H1 (cell line): ENCODE results near the gene ZBP1. TPM values are rescaled to one million over a fixed set of nuclear protein-coding genes. Genes with fewer than 3 reads are reported as not detected.
A peak's percentile ranks its signal among the peaks of the same experiment; 100 is the strongest.

Source experiments
- CTCF ChIA-PET: fragments of 300-600 bp; sonication (Branson Sonifier 250); formaldehyde crosslinking; loops from one replicate; lab custom pipeline; 2021; ENCODE audit not compliant: partially characterized antibody; lab: Charles Lee
- POLR2A ChIA-PET: fragments of 300-600 bp; sonication (Branson Sonifier 250); formaldehyde crosslinking; loops from one replicate; lab custom pipeline; 2021; ENCODE audit warnings: inconsistent platforms; ENCODE audit not compliant: partially characterized antibody; lab: Charles Lee
- DNase-seq, 2 experiments: peaks; one replicate each; pipeline versions ENCODE4 v3.0.0 to v3.0.0-alpha.2; 2010 to 2022; ENCODE audit warnings: low spot score in 2 of 2, low read depth in 1 of 2, mixed read lengths in 1 of 2
- FAIRE-seq: peaks from 2 replicates; lab custom pipeline; 2011; peaks lifted over from hg19 to GRCh38; lab: Jason Lieb, UNC
- H2AFZ ChIP-seq: 2 replicates; pipeline ENCODE4 v1.8.1; 2012; ENCODE audit warnings: low read length, inconsistent platforms
- H2AK5ac ChIP-seq: 2 replicates; pipeline ENCODE4 v1.6.1; 2013; ENCODE audit warnings: low read depth, low read length
- H2BK120ac ChIP-seq: replicated peaks from 2 replicates; pipeline ENCODE3; 2013; ENCODE audit warnings: low read depth, low read length, inconsistent platforms
- H2BK12ac ChIP-seq: 2 replicates; pipeline ENCODE4 v1.6.1; 2013; ENCODE audit warnings: low read depth, low read length
- H2BK15ac ChIP-seq: 2 replicates; pipeline ENCODE4 v1.6.1; 2013; ENCODE audit warnings: low read length
- H2BK20ac ChIP-seq: 2 replicates; pipeline ENCODE4 v1.6.1; 2013; ENCODE audit warnings: low read length
- H2BK5ac ChIP-seq: 2 replicates; pipeline ENCODE4 v1.6.1; 2013; ENCODE audit warnings: low read depth, low read length
- H3K14ac ChIP-seq: 2 replicates; pipeline ENCODE4 v1.6.1; 2013; ENCODE audit warnings: inconsistent platforms; ENCODE audit not compliant: insufficient read length
- H3K18ac ChIP-seq: 2 replicates; pipeline ENCODE4 v1.6.1; 2013; ENCODE audit warnings: low read length; ENCODE audit errors: extremely low read depth
- H3K23ac ChIP-seq: 2 replicates; pipeline ENCODE4 v1.6.1; 2013; ENCODE audit warnings: inconsistent platforms; ENCODE audit not compliant: insufficient read length
- H3K23me2 ChIP-seq: 2 replicates; pipeline ENCODE4 v1.6.1; 2013; ENCODE audit warnings: low read depth, low read length
- H3K27ac ChIP-seq: 2 replicates; pipeline ENCODE4 v1.6.1; 2011; ENCODE audit warnings: low read depth, low read length, inconsistent platforms
- H3K27me3 ChIP-seq, 4 experiments: replicated peaks in 1 of 4; 1 replicate in 1 of 4; 2 replicates in 3 of 4; pipeline versions ENCODE4 v1.6.1 to v1.8.1; 2011 to 2013; ENCODE audit warnings: low read length in 3 of 4, mild to moderate bottlenecking in 3 of 4, inconsistent platforms in 2 of 4, mixed read lengths in 2 of 4, moderate library complexity in 1 of 4; ENCODE audit not compliant: control insufficient read depth in 3 of 4, insufficient read depth in 3 of 4; ENCODE audit errors: extremely low read depth in 1 of 4
- H3K36me3 ChIP-seq, 4 experiments: 2 replicates each; pipeline versions ENCODE4 v1.6.1 to v1.8.1; 2011 to 2013; ENCODE audit warnings: mild to moderate bottlenecking in 4 of 4, low read length in 3 of 4, moderate library complexity in 2 of 4, control low read depth in 1 of 4, inconsistent platforms in 1 of 4; ENCODE audit not compliant: insufficient read depth in 4 of 4, control insufficient read depth in 2 of 4
- H3K4ac ChIP-seq: replicated peaks from 2 replicates; pipeline ENCODE3; 2013; ENCODE audit warnings: low read length, low read depth, mixed read lengths, inconsistent platforms; ENCODE audit not compliant: insufficient read length
- H3K4me1 ChIP-seq, 4 experiments: replicated peaks in 1 of 4; 1 replicate in 1 of 4; 2 replicates in 3 of 4; pipeline versions ENCODE4 v1.6.1 to v1.8.1; 2011 to 2013; ENCODE audit warnings: low read length in 3 of 4, inconsistent platforms in 2 of 4, mixed read lengths in 1 of 4; ENCODE audit not compliant: insufficient read depth in 4 of 4, control insufficient read depth in 3 of 4
- H3K4me2 ChIP-seq, 2 experiments: 2 replicates each; pipeline versions ENCODE4 v1.6.1 to v1.8.1; 2011 to 2013; ENCODE audit warnings: low read depth in 2 of 2, low read length in 2 of 2, control low read depth in 1 of 2, inconsistent platforms in 1 of 2, mild to moderate bottlenecking in 1 of 2; ENCODE audit not compliant: insufficient read depth in 1 of 2
- H3K4me3 ChIP-seq, 4 experiments: fragments of 200-600, 300-600 bp in 1 of 4; sonication (generic), shearing (Covaris generic), sonication (Bioruptor Twin) in 1 of 4; 2 replicates each; pipeline versions ENCODE4 v1.5.1 to v1.8.1; 2011 to 2016; ENCODE audit warnings: low read length in 4 of 4, low read depth in 3 of 4, control low read depth in 2 of 4, inconsistent platforms in 2 of 4, mild to moderate bottlenecking in 2 of 4, mixed read lengths in 1 of 4, moderate library complexity in 1 of 4; ENCODE audit not compliant: insufficient read depth in 2 of 4; ENCODE audit errors: extremely low read depth in 1 of 4
- H3K56ac ChIP-seq: replicated peaks from 2 replicates; pipeline ENCODE3; 2013; ENCODE audit warnings: low read depth, mild to moderate bottlenecking, mixed read lengths, low read length, inconsistent platforms; ENCODE audit not compliant: insufficient read length
- H3K79me1 ChIP-seq: 2 replicates; pipeline ENCODE4 v1.6.1; 2013; ENCODE audit warnings: low read depth, low read length, control low read depth
- H3K79me2 ChIP-seq, 2 experiments: 2 replicates each; pipeline versions ENCODE4 v1.6.1 to v1.8.1; 2012 to 2013; ENCODE audit warnings: low read length in 2 of 2, mild to moderate bottlenecking in 2 of 2, inconsistent platforms in 1 of 2; ENCODE audit not compliant: insufficient read depth in 2 of 2, control insufficient read depth in 1 of 2
- H3K9ac ChIP-seq, 4 experiments: replicated peaks in 1 of 4; 1 replicate in 1 of 4; 2 replicates in 3 of 4; pipeline versions ENCODE4 v1.6.1 to v1.8.1; 2011 to 2013; ENCODE audit warnings: low read depth in 3 of 4, low read length in 3 of 4, control low read depth in 2 of 4, mild to moderate bottlenecking in 2 of 4, moderate library complexity in 2 of 4, inconsistent platforms in 1 of 4; ENCODE audit errors: extremely low read depth in 1 of 4
- H3K9me3 ChIP-seq, 2 experiments: 2 replicates each; pipeline versions ENCODE4 v1.6.1 to v1.8.1; 2012 to 2013; ENCODE audit warnings: mild to moderate bottlenecking in 2 of 2, moderate library complexity in 2 of 2, control low read depth in 1 of 2, inconsistent platforms in 1 of 2, low read depth in 1 of 2, low read length in 1 of 2, mixed read lengths in 1 of 2; ENCODE audit not compliant: insufficient read depth in 2 of 2
- H4K20me1 ChIP-seq, 2 experiments: replicated peaks in 1 of 2; 2 replicates each; pipeline versions ENCODE3 to v1.8.1; 2011 to 2013; ENCODE audit warnings: inconsistent platforms in 2 of 2, low read length in 2 of 2, mild to moderate bottlenecking in 1 of 2; ENCODE audit not compliant: insufficient read depth in 2 of 2, control insufficient read depth in 1 of 2
- H4K5ac ChIP-seq: 2 replicates; pipeline ENCODE4 v1.6.1; 2013; ENCODE audit warnings: low read length, low read depth, mixed read lengths, inconsistent platforms; ENCODE audit not compliant: insufficient read length
- H4K8ac ChIP-seq: 2 replicates; pipeline ENCODE4 v1.8.0; 2013; ENCODE audit warnings: mild to moderate bottlenecking, moderate library complexity, low read length, inconsistent platforms; ENCODE audit not compliant: insufficient read depth; ENCODE audit errors: extremely low read depth
- H4K91ac ChIP-seq: replicated peaks from 2 replicates; pipeline ENCODE3; 2013; ENCODE audit warnings: low read length, mixed read lengths, inconsistent platforms; ENCODE audit not compliant: insufficient read length
- CBX8 ChIP-seq: fragments of 300-800, 300-1000 bp; sonication (generic); IDR thresholded peaks from 2 replicates; pipeline ENCODE4 v1.7.1; 2016; ENCODE audit warnings: low read depth, low read length, borderline replicate concordance
- EZH2 ChIP-seq: fragments of 200-600 bp; sonication (generic); IDR thresholded peaks from 2 replicates; pipeline ENCODE4 v1.7.1; 2012; ENCODE audit warnings: low read depth, mild to moderate bottlenecking, moderate library complexity, low read length, inconsistent platforms; ENCODE audit not compliant: severe bottlenecking
- GTF2F1 ChIP-seq: IDR thresholded peaks from 2 replicates; pipeline ENCODE4 v1.6.1; 2012; ENCODE audit warnings: low read depth, low read length, improper control_type of control experiment, borderline replicate concordance
- JUN ChIP-seq: IDR thresholded peaks from 2 replicates; pipeline ENCODE4 v1.6.1; 2011; ENCODE audit warnings: low read depth, mild to moderate bottlenecking, improper control_type of control experiment, low read length
- KDM1A ChIP-seq: fragments of 200-600, 300-600 bp; sonication (generic); IDR thresholded peaks from 2 replicates; pipeline ENCODE4 v1.7.1; 2016; ENCODE audit warnings: mild to moderate bottlenecking, low read length, borderline replicate concordance
- KDM4A ChIP-seq: IDR thresholded peaks from one replicate; pipeline ENCODE4 v1.7.1; 2012; ENCODE audit warnings: low read depth, mild to moderate bottlenecking, moderate library complexity, low read length, inconsistent platforms; ENCODE audit not compliant: severe bottlenecking
- NANOG ChIP-seq: IDR thresholded peaks from 2 replicates; pipeline ENCODE4 v1.6.1; 2011; ENCODE audit warnings: low read length, low read depth, mild to moderate bottlenecking, inconsistent platforms; ENCODE audit not compliant: insufficient read depth, poor library complexity, severe bottlenecking
- RXRA ChIP-seq: IDR thresholded peaks from 2 replicates; pipeline ENCODE4 v1.6.1; 2011; ENCODE audit warnings: low read depth, mild to moderate bottlenecking, low read length, moderate library complexity; ENCODE audit not compliant: insufficient read depth
- SP1 ChIP-seq: IDR thresholded peaks from 2 replicates; pipeline ENCODE4 v1.6.1; 2011; ENCODE audit warnings: low read depth, low read length
- SUZ12 ChIP-seq: fragments of 200-600 bp; sonication (generic); IDR thresholded peaks from 2 replicates; pipeline ENCODE4 v1.6.1; 2012; ENCODE audit warnings: mild to moderate bottlenecking, inconsistent platforms, low read length, moderate library complexity, mixed read lengths
- USF2 ChIP-seq: IDR thresholded peaks from 2 replicates; pipeline ENCODE4 v1.6.1; 2011; ENCODE audit warnings: low read length, improper control_type of control experiment
- WGBS, 2 experiments: shearing (Covaris generic) in 1 of 2; methylation state at CpG; one replicate each; pipeline versions ENCODE4 v1.1.6 to v1.1.7; 2013 to 2015; ENCODE audit warnings: low lambda C conversion rate in 2 of 2, mixed read lengths in 2 of 2, inconsistent platforms in 1 of 2, low coverage in 1 of 2, missing lambda C conversion rate in 1 of 2; ENCODE audit not compliant: insufficient replicate concordance in 2 of 2, insufficient coverage in 1 of 2, insufficient read length in 1 of 2; ENCODE audit errors: extremely low coverage in 1 of 2, missing lambda C conversion rate in 1 of 2; 5-methylcytosine and 5-hydroxymethylcytosine counted together
- polyA plus RNA-seq, 7 experiments: library from polyadenylated mRNA; depleted of rRNA in 3 of 7; stranded (reverse) in 5 of 7; unstranded in 2 of 7; fragments of >200 nt in 5 of 7; fragments of 200-250 nt in 2 of 7; gene quantifications; 1 replicate in 5 of 7; 2 replicates in 1 of 7; 4 replicates in 1 of 7; pipeline versions ENCODE4 v1.2.1 to v1.2.3, GENCODE V29; 2011 to 2013; ENCODE audit warnings: missing spikeins in 2 of 7, mixed read lengths in 2 of 7
- total RNA-seq: library from RNA; stranded (reverse); fragmentation: NEBNext Ultra II Directional; extraction: Animal tissue kit (Norgen Biotek cat#: 25700); gene quantifications from 2 replicates; pipeline ENCODE4 v1.2.1, GENCODE V29; 2021

The ZBP1 gene
- total and polyA plus RNA-seq, 2 of the 8 experiments (the other 6 are each of a cell fraction or from before 2014, with no cell fraction given): not detected

DNA sequence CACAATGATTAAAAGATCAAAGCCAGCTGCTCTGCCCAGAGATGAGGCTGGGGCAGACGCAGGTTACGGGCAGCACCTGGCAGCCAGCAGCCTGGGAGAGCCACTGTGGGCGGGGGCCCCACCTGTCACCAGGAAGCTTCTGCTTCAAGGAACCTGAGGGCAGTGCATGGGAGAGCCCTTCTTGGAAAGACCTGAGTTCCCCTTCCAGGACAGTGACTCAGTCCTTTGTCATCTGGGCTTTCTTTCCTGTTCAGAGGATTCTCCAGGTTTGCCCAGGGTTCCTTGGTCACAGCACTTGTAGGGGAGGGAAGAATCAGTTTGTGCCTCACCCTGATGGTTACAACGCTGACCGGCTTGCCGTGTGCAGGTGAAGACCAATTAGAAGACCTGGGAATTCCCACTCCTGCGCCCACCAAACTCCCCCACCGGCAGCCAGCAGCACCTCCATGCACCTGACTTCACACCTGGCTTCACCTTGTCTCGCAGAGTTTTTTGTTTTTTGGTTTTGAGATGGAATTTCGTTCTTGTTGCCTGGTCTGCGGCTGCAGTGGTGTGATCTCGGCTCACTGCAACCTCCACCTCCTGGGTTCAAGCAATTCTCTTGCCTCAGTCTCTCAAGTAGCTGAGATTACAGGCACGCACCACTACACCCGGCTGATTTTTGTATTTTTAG lies 2.0 kb downstream of the ZBP1 start:
- Histone ChIP-seq H3K4me2 (no peak overlapping the region), H3K4me3 (no peak overlapping the region), H3K23me2 (no peaks in the 10 kb centered on the region), H3K9ac (no peak overlapping the region), H2BK20ac (no peak overlapping the region), H3K14ac (no peak overlapping the region), H2BK12ac (0 out of 2 replicates have a peak overlapping the region, but pooled peaks have one; percentile 39), H3K18ac (no peak overlapping the region), H3K9me3 (no peaks in the 10 kb centered on the region), H2AK5ac (no peak overlapping the region), H3K79me1 (no peaks in the 10 kb centered on the region), H3K56ac (no peak overlapping the region), H3K27ac (no peak overlapping the region), H4K5ac (no peak overlapping the region), H4K20me1 (no peaks in the 10 kb centered on the region), H3K4me1 (no peaks in the 10 kb centered on the region), H3K36me3 (no peaks in the 10 kb centered on the region), H2AFZ (no peak overlapping the region), H2BK120ac (no peak overlapping the region), H4K91ac (no peak overlapping the region), H4K8ac (0 out of 2 replicates have a peak overlapping the region, but pooled peaks have one; percentile 23), H3K23ac (no peak overlapping the region), H2BK15ac (no peak overlapping the region), H3K27me3 (no peaks in the 10 kb centered on the region), H2BK5ac (no peak overlapping the region), H3K4ac (no peak overlapping the region), H3K79me2 (no peaks in the 10 kb centered on the region)
- ChIA-PET CTCF (interaction anchor here (0.7 to 2.6 kb wide), 6 partner anchors 9 to 541 kb away, joined by 3 to 9 read pairs (median 4); no protein-coding TSS in a partner anchor), POLR2A (no interaction called here)
- WGBS, 2 experiments: 87% methylated on average over 12 of the region's 14 CpGs; no CpG with 5 or more reads in 1 of the 2 experiments
- FAIRE-seq: no peak
- DNase-seq: peak in 1 of 2 experiments; percentile 31
- TF ChIP-seq JUN (no peak), USF2 (no peak), NANOG (no peak), SP1 (no peak), SUZ12 (no peak), RXRA (no peak), KDM1A (no peak), GTF2F1 (no peak), EZH2 (no peak), CBX8 (no peak), KDM4A (no peak)
